Left ventricle myocardium superior (tissue), 1 donor: ENCODE data around the gene KRT13. TPM values are rescaled to one million over a fixed set of nuclear protein-coding genes. Genes with fewer than 3 reads are reported as not detected.

ENCODE experiments used
- ATAC-seq: fragments of 200-7000 bp; cut with Tn5 transposase; one replicate; pipeline ENCODE4 v1.9.1; 2020; ENCODE audit warnings: mild to moderate bottlenecking, moderate library complexity
- DNase-seq: peaks from one replicate; pipeline ENCODE4 v3.0.0-alpha.2; 2020
- intact Hi-C: fragments of 100-400 bp; cut with micrococcal nuclease; formaldehyde crosslinking; loops from one replicate; pipeline ENCODE4 v1.11.0; 2022
- total RNA-seq: library from RNA; stranded (reverse); fragmentation: NEBNext Ultra II Directional; extraction: Animal tissue kit (Norgen Biotek cat#: 25700); gene quantifications from one replicate; pipeline ENCODE4 v1.2.1, GENCODE V29; 2021
- donor health status: DM: no; HTN: yes; CAD: no; lungs with severe emphysema.

The KRT13 gene
- total RNA-seq, 1 donor from 2014 or later = not detected

DNA sequence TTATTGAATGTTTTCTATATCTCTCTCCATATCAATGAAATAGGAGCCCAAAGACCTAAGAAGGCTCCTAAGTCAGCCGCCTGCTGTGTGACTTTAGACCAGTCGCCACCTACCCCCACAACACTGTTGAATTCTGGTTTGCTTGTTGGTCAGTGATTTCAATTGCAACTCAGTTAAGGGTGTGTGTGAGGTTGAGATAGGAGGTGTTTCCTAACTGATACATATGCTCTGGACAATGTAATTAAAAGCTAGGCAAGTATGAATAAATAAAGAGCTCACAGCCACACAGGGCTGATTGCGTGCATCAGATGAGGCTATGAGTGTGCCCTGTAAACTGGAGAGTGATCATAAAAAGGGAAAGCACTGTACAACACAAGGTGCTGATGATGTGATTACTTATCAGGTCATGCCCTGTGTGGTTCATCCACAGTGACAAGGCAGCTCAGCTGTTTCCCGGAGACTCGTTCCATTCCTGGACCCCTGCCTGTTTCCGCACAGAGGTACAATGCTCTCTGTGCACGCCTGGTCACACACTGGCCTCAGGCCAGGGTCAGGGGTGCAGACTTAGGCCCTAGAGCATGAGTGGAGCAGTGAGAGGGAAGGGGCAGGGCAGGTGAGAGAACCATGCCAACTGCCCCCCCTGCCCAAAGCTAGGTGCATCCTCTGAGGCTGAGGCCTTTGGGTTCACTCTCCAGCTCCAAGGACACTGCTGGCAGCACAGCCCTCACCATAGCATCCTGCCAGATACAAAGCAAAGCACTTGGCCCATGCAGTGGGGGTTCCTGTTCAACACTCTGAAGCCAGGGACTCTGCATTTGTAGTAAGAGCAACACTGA, 21.2 kb downstream of the KRT13 start:
- DNase-seq (no peak), ATAC-seq (peak; percentile 42)
- intact Hi-C loops = no loop called here

GRCh38 chr17:41483531-41483930, 21.9 kb downstream of the KRT13 start:
- no peak for ATAC-seq
- DNase-seq = no peak
- intact Hi-C loops = no loop called here

GRCh38 chr17:41481036-41481435, 24.4 kb downstream of the KRT13 start, which contains the start of gene KRT35:
KRT35 (minus strand) TSS chr17:41481151; CDS start chr17:41481097, 54 bp downstream.
- ATAC-seq (no peak), DNase-seq (no peak)
- intact Hi-C loops = no loop called here

DNA sequence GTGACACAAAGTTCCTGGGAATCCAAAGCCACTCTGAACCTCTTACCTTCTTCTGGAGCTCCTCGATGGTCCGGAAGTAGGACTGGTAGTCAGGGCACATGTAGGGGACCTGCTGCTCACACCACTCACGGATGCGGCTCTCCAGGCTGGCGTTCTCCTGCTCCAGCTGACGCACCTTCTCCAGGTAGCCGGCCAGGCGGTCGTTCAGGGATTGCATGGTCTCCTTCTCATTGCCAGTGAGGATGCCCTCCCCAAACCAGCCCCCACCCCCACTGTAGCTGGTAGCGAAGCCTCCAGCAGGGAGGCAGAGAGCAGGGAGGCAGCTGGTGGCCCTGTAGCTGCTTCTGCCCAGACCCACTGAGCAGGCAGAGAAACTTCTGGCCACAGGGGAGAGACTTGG, 24.8 kb downstream of the KRT13 start:
- DNase-seq (no peak), ATAC-seq (no peak)
- intact Hi-C loops = no loop called here

- DNase-seq = no peak
- ATAC-seq = no peak
- intact Hi-C loops = no loop called here
Measured at GRCh38 chr17:41480136-41480535, 25.3 kb downstream of the KRT13 start.

DNA sequence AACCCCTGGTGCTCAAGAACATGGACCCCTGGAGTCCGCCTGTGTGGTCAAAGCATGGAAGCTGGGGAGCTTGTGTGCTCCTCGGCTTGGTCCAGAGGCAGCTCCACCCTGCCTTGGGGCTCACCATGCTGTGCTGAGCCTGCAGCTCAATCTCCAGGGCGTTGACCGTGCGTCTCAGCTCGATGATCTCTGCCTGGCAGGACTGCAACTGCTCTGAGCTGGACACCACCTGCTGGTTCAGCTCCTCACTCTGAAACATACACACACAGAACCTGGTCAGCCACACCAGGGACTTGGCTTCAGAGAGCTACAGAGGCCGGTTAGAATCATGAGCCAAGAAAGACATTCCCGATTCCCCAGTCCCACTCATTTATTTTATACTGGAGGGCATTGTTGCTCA, 27.2 kb downstream of the KRT13 start:
- DNase-seq = no peak
- intact Hi-C loops = no loop called here
- ATAC-seq = no peak

GRCh38 chr17:41476866-41477815, 28.3 kb downstream of the KRT13 start:
- no peak for DNase-seq
- ATAC-seq = no peak
- intact Hi-C loops = no loop called here

GRCh38 chr17:41475421-41475820, 30.0 kb downstream of the KRT13 start:
- peak; percentile 12 for ATAC-seq
- intact Hi-C loops = no loop called here

GRCh38 chr17:41474863-41475262, 30.5 kb downstream of the KRT13 start:
- ATAC-seq (peak; percentile 97), DNase-seq (no peak)
- intact Hi-C loops = no loop called here

More at GRCh38 chr17:41475421-41475820, 30.0 kb downstream of the KRT13 start:
- no peak for DNase-seq

DNA sequence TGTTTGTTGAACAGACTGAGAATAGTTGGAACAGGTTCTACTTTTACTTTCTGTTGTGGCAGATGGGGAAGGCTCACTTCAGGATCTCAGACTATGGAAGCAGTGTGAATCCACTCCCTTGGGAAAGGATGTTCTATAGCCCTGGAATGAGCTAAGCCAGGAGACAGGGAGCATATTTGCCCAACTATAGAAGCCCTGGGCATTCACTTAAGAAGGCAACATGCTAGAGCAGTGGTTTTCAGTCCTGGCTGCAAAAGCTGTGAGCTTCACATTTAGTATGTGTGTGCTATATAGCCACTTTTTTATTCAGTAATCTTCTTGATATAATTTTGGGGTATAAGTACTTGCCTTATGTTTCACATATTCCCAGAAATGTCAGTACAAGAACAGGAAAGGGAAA, 37.1 kb downstream of the KRT13 start:
- DNase-seq = no peak
- ATAC-seq = no peak
- intact Hi-C loops = no loop called here

GRCh38 chr17:41467561-41467960, 37.9 kb downstream of the KRT13 start:
- ATAC-seq (no peak), DNase-seq (no peak)
- intact Hi-C loops = no loop called here

DNA sequence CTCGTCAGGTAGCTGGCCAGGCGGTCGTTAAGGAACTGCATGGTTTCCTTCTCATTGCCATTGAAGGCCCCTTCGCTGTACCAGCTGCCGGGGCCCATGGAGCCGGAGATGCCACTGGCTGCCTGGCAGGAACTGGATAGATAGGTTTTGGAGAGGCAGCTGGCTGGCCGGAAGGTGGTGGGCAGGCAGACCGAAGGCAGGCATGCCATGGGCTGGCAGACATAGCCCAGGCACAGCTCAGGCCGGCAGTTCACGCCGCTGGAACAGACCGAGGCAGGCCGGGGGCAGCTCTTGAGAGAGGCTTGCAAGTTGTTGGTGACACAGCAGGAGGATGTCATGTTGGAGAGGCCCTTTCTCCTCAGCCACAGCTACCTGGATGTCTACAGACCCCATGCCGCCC, 38.4 kb downstream of the KRT13 start, which contains the start of gene KRT32:
Gene KRT32 (minus strand): TSS at position 399 of the 400 bp plus-strand sequence. CDS start 61 bp downstream, at position 338.
- no peak for ATAC-seq
- DNase-seq = no peak
- intact Hi-C loops = no loop called here

DNA sequence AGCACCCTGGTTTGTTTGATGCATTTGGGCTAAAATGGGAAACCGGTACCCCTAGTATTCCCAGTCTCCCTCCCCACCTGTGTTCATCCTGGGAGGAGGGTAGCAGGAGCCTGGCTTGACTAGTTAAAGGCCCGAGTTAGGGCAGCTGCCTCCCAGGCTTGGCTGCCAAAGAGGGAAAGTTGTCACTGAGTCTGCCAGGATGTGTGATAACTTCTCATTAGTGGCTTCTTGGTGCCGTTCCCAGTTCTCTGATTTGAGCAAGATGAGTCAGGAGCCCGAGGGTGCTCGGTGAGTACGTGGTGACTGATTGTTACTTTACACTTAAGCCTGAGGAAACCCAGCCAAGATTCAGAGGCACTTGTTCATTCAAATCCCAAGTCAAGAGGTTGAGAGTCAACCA, 40.7 kb downstream of the KRT13 start:
- ATAC-seq (peak; percentile 99), DNase-seq (peak; percentile 61)
- intact Hi-C loops = no loop called here

DNA sequence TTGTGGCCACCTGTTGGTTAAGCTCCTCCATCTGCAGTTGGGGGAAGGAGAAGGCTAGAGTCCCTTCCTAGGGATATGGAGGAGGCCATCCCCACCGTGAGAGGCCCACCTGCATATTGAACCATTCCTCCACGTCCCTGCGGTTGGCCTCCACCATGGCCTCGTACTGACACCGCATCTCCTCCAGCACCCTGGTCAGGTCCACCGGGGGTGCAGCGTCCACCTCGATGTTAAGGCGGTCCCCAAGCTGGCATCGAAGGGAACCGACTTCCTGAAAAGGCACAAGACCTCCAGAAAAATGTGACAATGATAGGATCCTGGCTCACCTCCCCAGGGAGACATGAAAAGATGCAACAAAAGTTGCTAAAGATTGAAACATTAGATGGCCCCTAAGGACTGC, 41.2 kb downstream of the KRT13 start:
- ATAC-seq (no peak), DNase-seq (no peak)
- intact Hi-C loops = no loop called here

DNA sequence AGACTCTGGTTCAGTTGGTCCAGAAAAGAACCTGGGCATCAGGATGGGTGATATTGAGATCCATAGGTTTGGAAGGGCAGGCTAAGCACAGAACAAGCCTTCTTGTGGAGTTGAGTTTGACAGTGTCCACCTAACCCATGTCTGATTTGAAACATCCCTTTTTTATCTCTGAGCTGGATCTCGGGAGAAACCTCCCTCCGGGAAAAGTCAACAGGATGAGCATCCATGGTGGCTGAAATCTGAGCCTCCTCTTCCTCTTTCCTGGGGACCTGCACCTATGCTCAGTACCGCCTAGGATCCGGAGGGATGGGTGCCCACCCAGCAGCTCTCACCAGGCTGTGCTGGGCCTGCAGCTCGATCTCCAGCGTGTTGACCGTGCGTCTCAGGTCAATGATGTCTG, 41.7 kb downstream of the KRT13 start:
- ATAC-seq = no peak
- intact Hi-C loops = no loop called here
- no peak for DNase-seq

GRCh38 chr17:41462705-41463104, 42.7 kb downstream of the KRT13 start:
- ATAC-seq (no peak), DNase-seq (no peak)
- intact Hi-C loops = no loop called here

GRCh38 chr17:41457676-41458075, 47.7 kb downstream of the KRT13 start:
- no peak for ATAC-seq
- DNase-seq = no peak
- intact Hi-C loops = no loop called here

GRCh38 chr17:41456204-41456603, 49.2 kb downstream of the KRT13 start:
- no peak for DNase-seq
- no peak for ATAC-seq
- intact Hi-C loops = no loop called here

DNA sequence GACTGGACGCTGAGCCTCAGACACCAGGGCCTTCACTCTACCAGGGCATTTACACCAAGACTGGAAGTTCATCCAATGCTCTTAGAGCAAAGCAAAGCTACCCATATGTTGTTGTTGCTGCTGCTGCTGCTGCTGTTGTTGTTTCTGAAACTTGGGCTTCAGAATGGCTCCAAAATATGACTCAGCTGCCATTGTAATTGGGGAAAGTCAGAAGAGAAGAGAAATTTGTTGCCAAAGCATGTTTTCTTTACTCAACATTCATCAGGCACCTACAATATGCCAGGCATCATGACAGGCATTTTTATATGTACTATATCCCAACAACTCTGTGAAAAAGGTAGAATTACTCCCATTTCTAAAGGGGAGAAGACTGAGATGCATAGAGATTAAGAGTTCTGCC, 50.2 kb downstream of the KRT13 start:
- DNase-seq (no peak), ATAC-seq (no peak)
- intact Hi-C loops = no loop called here

DNA sequence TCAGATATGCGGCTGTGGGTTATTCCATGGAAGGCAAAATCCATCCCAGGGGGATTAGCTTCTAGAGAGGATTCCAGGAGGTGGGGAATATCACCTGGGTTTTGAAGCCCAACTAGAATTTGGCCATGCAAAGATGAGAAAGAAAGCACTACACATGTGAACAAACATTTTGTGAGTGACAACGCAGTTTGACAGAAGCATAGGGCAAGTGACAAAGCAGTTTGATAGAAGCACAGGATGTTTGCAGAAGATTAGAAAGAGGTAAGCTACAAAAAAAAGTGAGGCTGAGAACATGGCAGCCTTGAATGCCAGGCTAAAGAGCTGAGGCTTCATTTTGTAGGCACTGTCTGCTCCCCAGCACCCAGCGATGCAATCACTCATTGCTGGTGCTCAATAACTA, 52.3 kb downstream of the KRT13 start:
- DNase-seq = no peak
- intact Hi-C loops = no loop called here
- no peak for ATAC-seq
